Measurements from ENCODE around the gene DNMBP. TPM values are rescaled to one million over a fixed set of nuclear protein-coding genes. Genes with fewer than 3 reads are reported as not detected.

DNMBP gene
- total and polyA plus RNA-seq, 2 of the 8 experiments (the other 6 are each of a cell fraction or from before 2014, with no cell fraction given) = 19.1 to 26.4 TPM

- TF ChIP-seq E2F6 (IDR thresholded peaks at IDR 0.05) (no peak), EGR1 (IDR thresholded peaks at IDR 0.05; ENCODE audit: borderline replicate concordance, low read depth, low read length) (no peak), TCF12 (IDR thresholded peaks at IDR 0.05; ENCODE audit: low read depth, low read length) (no peak), RXRA (IDR thresholded peaks at IDR 0.05; ENCODE audit: insufficient read depth, low read depth, low read length) (no peak), CTBP2 (IDR thresholded peaks at IDR 0.05; ENCODE audit: borderline replicate concordance, insufficient read depth, insufficient read length, low read length) (no peak), JUND (IDR thresholded peaks at IDR 0.05; ENCODE audit: low read length) (no peak), KDM4A (IDR thresholded peaks at IDR 0.05; ENCODE audit: low read depth, low read length, severe bottlenecking) (no peak), CHD1 (IDR thresholded peaks at IDR 0.05; ENCODE audit: low read depth, low read length) (no peak), BACH1 (IDR thresholded peaks at IDR 0.05; ENCODE audit: low read length) (no peak)
These were observed 134.3 kb downstream of the DNMBP start (continued) for GRCh38 chr10:99875473-99875872.

Measured in H1 (cell line).